HG03442 (cell line): ENCODE measurements around the gene PCDH19.

Source experiments
- ATAC-seq: cut with Tn5 transposase; IDR thresholded peaks from one replicate; pipeline ENCODE4 v1.9.1; 2021; ENCODE audit warnings: mild to moderate bottlenecking, moderate library complexity; ENCODE audit not compliant: unreplicated experiment

The PCDH19 gene

DNA sequence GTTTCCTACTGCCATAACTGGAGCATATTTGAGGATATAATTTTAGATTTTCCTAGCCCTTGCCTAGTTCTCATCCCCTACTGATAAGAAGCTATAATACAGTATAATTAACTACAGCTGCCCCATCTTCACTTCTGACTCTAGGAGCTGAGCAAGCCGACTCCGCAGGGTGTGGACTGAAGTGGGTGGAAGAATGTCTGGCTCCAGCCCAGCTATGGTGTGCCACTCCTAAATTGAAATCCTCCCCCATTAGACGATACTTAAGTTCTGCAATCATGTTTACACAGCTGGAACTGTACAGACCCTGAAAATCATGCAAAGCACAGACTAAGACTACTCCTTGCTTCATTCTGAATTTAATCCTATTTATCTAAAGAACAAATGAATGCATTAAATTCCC is 93.1 kb downstream of the PCDH19 start:
- ATAC-seq, result no peak

- no peak for ATAC-seq
Observed at GRCh38 chrX:100315566-100315965, 94.5 kb downstream of the PCDH19 start.

DNA sequence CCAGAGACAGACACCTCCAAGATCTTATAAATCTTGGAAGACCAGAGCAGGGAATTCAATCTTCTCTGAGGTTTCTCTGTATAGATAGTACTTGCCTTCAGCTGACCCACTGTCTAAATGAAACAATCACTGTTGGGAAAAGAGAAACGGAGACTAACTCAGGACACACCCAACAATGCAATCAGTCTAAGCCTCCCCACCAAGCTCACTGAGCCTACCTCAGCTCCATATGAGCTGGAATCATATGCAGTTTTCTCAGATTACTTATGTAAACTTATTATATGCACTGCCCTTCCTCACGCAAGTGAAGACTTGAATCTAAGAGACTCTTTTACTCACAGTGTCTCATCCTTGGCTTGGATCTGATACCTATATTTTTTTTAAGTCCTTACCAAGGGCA is 110.5 kb downstream of the PCDH19 start:
- no peak for ATAC-seq

DNA sequence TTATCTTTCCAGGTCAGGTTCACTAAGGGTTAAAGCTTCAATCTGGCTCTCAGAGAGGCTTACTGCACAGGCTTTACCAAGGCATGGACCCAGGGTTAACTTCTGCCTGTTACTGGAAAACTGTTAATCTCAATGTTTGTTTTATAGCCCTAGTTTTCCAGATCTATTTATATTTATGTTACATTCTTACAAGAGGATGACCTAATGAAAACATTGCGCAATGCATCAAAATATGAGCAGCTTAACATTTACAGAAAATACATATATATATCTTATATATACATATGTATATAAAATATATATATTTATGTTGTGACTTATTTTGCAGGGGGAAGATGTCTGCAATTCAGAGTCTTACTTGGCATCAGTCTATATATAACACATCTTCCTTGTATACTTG is 112.3 kb downstream of the PCDH19 start:
- no peak for ATAC-seq

GRCh38 chrX:100296183-100296753 is 113.8 kb downstream of the PCDH19 start:
- ATAC-seq, result no peak

- ATAC-seq, result no peak
Observed at GRCh38 chrX:100294965-100295364, 115.1 kb downstream of the PCDH19 start.

DNA sequence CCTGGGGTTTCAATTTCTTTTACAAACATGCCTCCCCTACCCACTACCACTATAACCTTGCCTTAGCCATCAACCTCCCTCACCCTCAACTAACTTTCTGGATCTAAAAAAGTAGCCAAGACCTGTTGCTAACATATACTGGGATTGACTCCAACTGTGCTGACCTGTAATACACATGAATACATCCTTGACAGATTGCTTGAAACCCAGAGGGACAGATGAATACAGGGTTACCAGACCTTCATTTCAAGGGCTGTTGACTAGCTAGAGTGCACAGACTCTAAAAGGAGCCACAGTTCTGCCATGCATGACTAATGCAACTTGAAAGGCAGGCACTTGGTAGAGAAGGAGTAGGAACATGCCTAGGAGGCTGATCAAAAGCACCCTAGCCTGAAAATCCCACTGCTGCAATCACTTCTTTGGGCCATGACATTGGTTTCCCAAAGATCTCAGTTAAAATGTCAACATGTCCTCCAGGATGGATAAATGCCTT is 121.0 kb downstream of the PCDH19 start:
- ATAC-seq, result no peak

DNA sequence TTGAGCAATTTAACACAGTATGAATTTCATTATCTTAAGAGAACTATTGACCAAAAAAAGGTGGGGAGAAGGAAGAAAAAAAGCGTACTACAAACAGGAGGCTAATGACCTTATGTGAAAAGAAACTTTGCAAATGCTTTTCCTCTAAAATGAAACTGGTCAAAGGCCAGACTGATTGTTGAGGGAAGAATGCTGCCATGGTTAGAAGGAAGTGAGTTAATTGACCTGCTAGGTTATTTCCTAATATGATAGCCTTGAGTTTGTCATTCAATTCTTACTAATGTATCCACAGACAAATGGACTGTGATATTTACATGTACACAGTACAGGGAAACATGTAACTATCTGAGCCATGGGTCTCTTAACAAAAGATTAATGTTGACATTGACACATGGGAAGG is 132.8 kb downstream of the PCDH19 start:
- no peak for ATAC-seq

GRCh38 chrX:100274916-100275315 is 135.2 kb downstream of the PCDH19 start:
- ATAC-seq, result no peak

- ATAC-seq, result no peak
Observed at GRCh38 chrX:100265179-100265578, 144.9 kb downstream of the PCDH19 start.

DNA sequence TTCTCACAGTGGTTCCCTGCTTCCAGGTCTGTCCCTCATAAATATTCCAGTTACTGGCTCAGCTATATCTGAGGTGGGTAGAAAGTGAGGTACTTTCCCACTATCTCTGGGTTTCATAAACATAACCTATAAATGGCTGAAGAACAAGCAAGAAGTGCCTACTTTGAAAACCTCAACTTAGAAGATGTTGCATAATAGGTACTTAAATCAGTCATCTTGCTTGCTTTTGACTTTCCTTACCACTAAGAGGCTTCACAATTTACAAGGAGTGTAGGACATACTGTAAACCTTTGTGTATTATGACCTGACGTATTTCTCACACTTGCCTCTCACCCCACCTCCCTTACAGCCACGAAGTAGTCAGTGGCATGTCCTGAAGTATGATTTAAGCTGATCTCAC is 145.9 kb downstream of the PCDH19 start:
- ATAC-seq, result peak; percentile 96

GRCh38 chrX:100263650-100264049 is 146.4 kb downstream of the PCDH19 start:
- ATAC-seq, result peak; percentile 9

GRCh38 chrX:100248885-100249493 is 161.1 kb downstream of the PCDH19 start:
- ATAC-seq, result no peak

- no peak for ATAC-seq
Observed at GRCh38 chrX:100247826-100248225, 162.2 kb downstream of the PCDH19 start.

DNA sequence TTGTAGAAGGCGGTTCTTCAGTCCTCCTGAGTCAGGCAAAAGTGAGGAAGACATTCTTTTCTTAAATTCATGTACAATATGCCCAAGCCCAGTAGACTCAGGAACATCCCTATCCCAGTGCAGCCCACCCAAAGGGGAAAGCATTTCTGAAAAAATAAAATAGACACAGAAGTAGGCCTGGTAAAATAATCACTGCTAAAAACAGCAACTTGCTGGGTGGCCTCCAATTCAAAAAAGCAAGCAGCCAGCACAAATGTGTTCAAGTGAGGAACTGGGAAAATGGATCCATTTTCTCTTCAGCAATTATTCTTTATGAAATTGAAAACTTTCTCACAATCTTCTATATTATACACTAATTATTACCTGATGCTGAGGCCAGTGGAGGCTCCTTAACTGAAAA is 165.4 kb downstream of the PCDH19 start:
- no peak for ATAC-seq
